Left lung (tissue), 10 donors: ENCODE measurements around the gene PANX1. TPM values are rescaled to one million over a fixed set of nuclear protein-coding genes. Genes with fewer than 3 reads are reported as not detected.

ENCODE experiments used
- ATAC-seq: fragments of 200-7000 bp; cut with Tn5 transposase; one replicate; pipeline ENCODE4 v1.9.1; 2020; ENCODE audit warnings: moderate library complexity
- DNase-seq, 4 donors: peaks; one replicate each; pipeline ENCODE4 v3.0.0-alpha.2; 2013 to 2020
- H3K27ac ChIP-seq, 2 donors: fragments of 200-600 bp; sonication (generic) in 1 of 2; one replicate each; pipeline versions ENCODE4 v1.5.0 to v1.8.0; 2020 to 2021
- H3K27me3 ChIP-seq, 2 donors: fragments of 200-600 bp; sonication (generic) in 1 of 2; one replicate each; pipeline versions ENCODE4 v1.5.0 to v1.8.0; 2020 to 2021
- H3K36me3 ChIP-seq, 2 donors: fragments of 200-600 bp; sonication (generic) in 1 of 2; one replicate each; pipeline versions ENCODE4 v1.5.0 to v1.8.0; 2020 to 2021
- H3K4me1 ChIP-seq, 2 donors: fragments of 200-600 bp; one replicate each; pipeline ENCODE4 v1.8.0; 2021
- H3K4me3 ChIP-seq, 2 donors: fragments of 200-600 bp; sonication (generic) in 1 of 2; one replicate each; pipeline versions ENCODE4 v1.5.0 to v1.8.0; 2020 to 2021; ENCODE audit warnings: mild to moderate bottlenecking in 1 of 2
- H3K9me3 ChIP-seq, 2 donors: fragments of 200-600 bp; sonication (generic) in 1 of 2; one replicate each; pipeline versions ENCODE4 v1.5.0 to v1.8.0; 2020 to 2021
- CTCF ChIP-seq, 2 donors: fragments of 200-600 bp; sonication (generic) in 1 of 2; IDR thresholded peaks; one replicate each; pipeline versions ENCODE4 v1.5.0 to v1.8.0; 2021; ENCODE audit warnings: antibody characterized with exemption in 2 of 2
- intact Hi-C, 2 donors: fragments of 100-400 bp; cut with DNase I; formaldehyde crosslinking; loops; one replicate each; pipeline versions ENCODE4 v1.11.2 to v1.14.2; 2022
- polyA plus RNA-seq, 6 donors: library from polyadenylated mRNA; unstranded; fragments of 120-200 nt; gene quantifications; one replicate each; pipeline ENCODE4 v1.2.1, GENCODE V29; 2013; ENCODE audit not compliant: insufficient read length in 6 of 6
- total RNA-seq, 2 donors: library from RNA; stranded (reverse); fragmentation: NEBNext Ultra II Directional; extraction: Animal tissue kit (Norgen Biotek cat#: 25700); gene quantifications; one replicate each; pipeline ENCODE4 v1.2.1, GENCODE V29; 2021
- donor health status: DM: no; HTN: yes; CAD: no.
- donor health status: DM: no; HTN: no; CAD: no.

PANX1 gene
- total and polyA plus RNA-seq, 8 donors: 21.1 to 36.8 (median 27.3) TPM

- Histone ChIP-seq H3K9me3 (no peaks in the 10 kb centered on the region), H3K36me3 (no peaks in the 10 kb centered on the region), H3K4me1 (peaks cover 4 to 47% of the 10 kb centered on the region in 2 donors), H3K4me3 (no peak overlapping the region), H3K27me3 (no peaks in the 10 kb centered on the region), H3K27ac (no peak overlapping the region)
- intact Hi-C loops: no loop called here
- ATAC-seq (no peak), DNase-seq (peak in 1 of 4 donors; percentile 27)
- no peak for TF ChIP-seq CTCF (IDR thresholded peaks at IDR 0.05)
Measured at GRCh38 chr11:94142308-94143281, 14.0 kb downstream of the PANX1 start.

- intact Hi-C loops: no loop called here
- DNase-seq (no peak), ATAC-seq (no peak)
- Histone ChIP-seq H3K4me3 (no peak overlapping the region), H3K36me3 (no peaks in the 10 kb centered on the region), H3K9me3 (no peaks in the 10 kb centered on the region), H3K27ac (no peak overlapping the region), H3K27me3 (no peaks in the 10 kb centered on the region), H3K4me1 (peaks cover 4 to 55% of the 10 kb centered on the region in 2 donors)
- no peak for TF ChIP-seq CTCF (IDR thresholded peaks at IDR 0.05)
Measured at GRCh38 chr11:94144216-94144615, 15.6 kb downstream of the PANX1 start.

- TF ChIP-seq CTCF (IDR thresholded peaks at IDR 0.05): no peak
- peaks cover 4 to 59% of the 10 kb centered on the region in 2 donors for H3K4me1 ChIP-seq
- no peak overlapping the region for H3K27ac ChIP-seq
- H3K27me3 ChIP-seq: no peaks in the 10 kb centered on the region
- no peak for ATAC-seq
- H3K4me3 ChIP-seq: no peak overlapping the region
- H3K36me3 ChIP-seq: no peaks in the 10 kb centered on the region
- H3K9me3 ChIP-seq: no peaks in the 10 kb centered on the region
- intact Hi-C loops: no loop called here
- no peak for DNase-seq
Measured at GRCh38 chr11:94144664-94145063, 16.0 kb downstream of the PANX1 start.

- no peak for TF ChIP-seq CTCF (IDR thresholded peaks at IDR 0.05)
- Histone ChIP-seq H3K4me3 (no peak overlapping the region), H3K36me3 (no peaks in the 10 kb centered on the region), H3K4me1 (peaks cover 4 to 58% of the 10 kb centered on the region in 2 donors), H3K27me3 (no peaks in the 10 kb centered on the region), H3K27ac (no peak overlapping the region), H3K9me3 (no peaks in the 10 kb centered on the region)
- intact Hi-C loops: no loop called here
- ATAC-seq: no peak
- DNase-seq: no peak
Measured at GRCh38 chr11:94145431-94145830, 16.8 kb downstream of the PANX1 start.

GRCh38 chr11:94145916-94146315, 17.3 kb downstream of the PANX1 start:
- Histone ChIP-seq H3K9me3 (no peaks in the 10 kb centered on the region), H3K4me1 (peaks cover 4 to 60% of the 10 kb centered on the region in 2 donors), H3K4me3 (no peak overlapping the region), H3K36me3 (no peaks in the 10 kb centered on the region), H3K27me3 (no peaks in the 10 kb centered on the region), H3K27ac (no peak overlapping the region)
- intact Hi-C loops: no loop called here
- TF ChIP-seq CTCF (IDR thresholded peaks at IDR 0.05): no peak
- DNase-seq: no peak
- no peak for ATAC-seq
